T-cell (primary cell): ENCODE measurements around the gene VMP1. TPM values are rescaled to one million over a fixed set of nuclear protein-coding genes. Genes with fewer than 3 reads are reported as not detected.
A peak's percentile ranks its signal among the peaks of the same experiment; 100 is the strongest.
"Not testable (repeated sequence)": the region's sequence is repeated elsewhere in the genome, so short reads cannot be mapped to it uniquely, and the experiment has no call there.

Experiments used
- ATAC-seq, 4 experiments: fragments of 200-7000 bp in 3 of 4; fragments of 150-1000 bp in 1 of 4; cut with Tn5 transposase; replicated peaks in 1 of 4; 1 replicate in 3 of 4; 2 replicates in 1 of 4; pipeline ENCODE4 v1.10.0; 2021; ENCODE audit warnings: moderate library complexity in 3 of 4, mild to moderate bottlenecking in 2 of 4, moderate number of reproducible peaks in 1 of 4
- CTCF ChIA-PET, 2 donors: fragments of 300-600 bp; sonication (Branson Sonifier 250); formaldehyde crosslinking; loops; one replicate each; lab custom pipeline; 2022; ENCODE audit warnings: antibody characterized with exemption in 2 of 2; lab: Charles Lee
- POLR2A ChIA-PET, 2 donors: fragments of 300-600 bp; sonication (Branson Sonifier 250); formaldehyde crosslinking; loops; one replicate each; lab custom pipeline; 2022; ENCODE audit warnings: antibody characterized with exemption in 2 of 2; lab: Charles Lee
- DNase-seq, 35 experiments: peaks; one replicate each; pipeline versions ENCODE4 v3.0.0 to v3.0.0-alpha.2; 2013 to 2023
- H3K27ac ChIP-seq: one replicate; pipeline ENCODE4 v1.5.1; 2013; ENCODE audit warnings: low read length
- H3K27me3 ChIP-seq, 2 experiments: replicated peaks in 1 of 2; 1 replicate in 1 of 2; 2 replicates in 1 of 2; pipeline versions ENCODE4 v1.6.1 to v1.7.0; 2013; ENCODE audit warnings: low read length in 1 of 2, mixed read lengths in 1 of 2; ENCODE audit not compliant: control insufficient read depth in 2 of 2, insufficient read depth in 2 of 2; ENCODE audit errors: extremely low read depth in 1 of 2
- H3K36me3 ChIP-seq, 2 donors: 1 replicate in 1 of 2; 2 replicates in 1 of 2; pipeline versions ENCODE4 v1.6.1 to v1.7.0; 2013; ENCODE audit warnings: low read length in 1 of 2; ENCODE audit not compliant: control insufficient read depth in 2 of 2, insufficient read depth in 1 of 2; ENCODE audit errors: extremely low read depth in 1 of 2
- H3K4me1 ChIP-seq, 2 experiments: 1 replicate in 1 of 2; 2 replicates in 1 of 2; pipeline versions ENCODE4 v1.6.1 to v1.7.0; 2013; ENCODE audit warnings: low read length in 2 of 2, mixed read lengths in 1 of 2; ENCODE audit not compliant: insufficient read depth in 2 of 2, control insufficient read depth in 1 of 2; ENCODE audit errors: extremely low read depth in 1 of 2
- H3K4me3 ChIP-seq, 2 donors: 1 replicate in 1 of 2; 2 replicates in 1 of 2; pipeline versions ENCODE4 v1.5.1 to v1.7.0; 2013; ENCODE audit warnings: mild to moderate bottlenecking in 2 of 2, low read length in 1 of 2, moderate library complexity in 1 of 2; ENCODE audit not compliant: control insufficient read depth in 1 of 2; ENCODE audit errors: extremely low read depth in 1 of 2
- H3K9me3 ChIP-seq: 2 replicates; pipeline ENCODE4 v1.7.0; 2013
- H3K27ac Mint-ChIP-seq, 2 donors: one replicate each; pipeline ENCODE4 v1.8.0; 2020 to 2021; ENCODE audit warnings: mild to moderate bottlenecking in 2 of 2, mixed read lengths in 2 of 2
- H3K27me3 Mint-ChIP-seq, 2 donors: one replicate each; pipeline ENCODE4 v1.8.0; 2021 to 2022; ENCODE audit warnings: mixed read lengths in 2 of 2
- H3K36me3 Mint-ChIP-seq: one replicate; pipeline ENCODE4 v1.8.0; 2021; ENCODE audit warnings: mixed read lengths
- H3K4me1 Mint-ChIP-seq, 3 donors: one replicate each; pipeline ENCODE4 v1.8.0; 2020 to 2022; ENCODE audit warnings: mixed read lengths in 3 of 3, mild to moderate bottlenecking in 1 of 3
- H3K4me3 Mint-ChIP-seq, 3 donors: one replicate each; pipeline ENCODE4 v1.8.0; 2020 to 2022; ENCODE audit warnings: mild to moderate bottlenecking in 3 of 3, mixed read lengths in 3 of 3, moderate library complexity in 3 of 3
- H3K9me3 Mint-ChIP-seq, 3 donors: one replicate each; pipeline ENCODE4 v1.8.0; 2020 to 2022; ENCODE audit warnings: mixed read lengths in 3 of 3
- WGBS: methylation state at CpG from one replicate; pipeline ENCODE4 v1.1.5; 2013; ENCODE audit warnings: missing lambda C conversion rate; ENCODE audit not compliant: insufficient coverage; 5-methylcytosine and 5-hydroxymethylcytosine counted together
- total RNA-seq, 35 experiments: library from RNA in 6 of 35; stranded (reverse) in 6 of 35; fragments of 120-200 nt in 1 of 35; gene quantifications; one replicate each; pipeline versions ENCODE4 v1.2.1 to v1.2.4 and lab custom pipeline; 2013 to 2026

The VMP1 gene
- total RNA-seq, 5 donors from 2014 or later (not counting 1 experiment from before 2014, with no cell fraction given), result 93.7 to 104 (median 97.6) TPM

- no peak overlapping the region for H3K27ac ChIP-seq
- no peak overlapping the region for H3K4me3 ChIP-seq
- H3K4me3 Mint-ChIP-seq, result no peak overlapping the region
- ATAC-seq, result no peak
- no peaks in the 10 kb centered on the region for H3K4me1 ChIP-seq
- ChIA-PET CTCF (interaction anchor here in 1 of 2 donors (0.6 to 1.0 kb wide), 3 partner anchors 103 to 1089 kb away, joined by 3 to 5 read pairs (median 3); no protein-coding TSS in a partner anchor), POLR2A (interaction anchor here (0.6 to 0.7 kb wide), 4 partner anchors 12 to 100 kb away, joined by 3 to 10 read pairs (median 4); no protein-coding TSS in a partner anchor)
- peak overlapping the region; percentile 74 to 86 for H3K27ac Mint-ChIP-seq
- H3K36me3 Mint-ChIP-seq, result peaks cover 21% of the 10 kb centered on the region
- peaks cover 27 to 49% (median 48%) of the 10 kb centered on the region in 3 donors for H3K4me1 Mint-ChIP-seq
- H3K36me3 ChIP-seq, result peaks cover 0 to 4% of the 10 kb centered on the region in 2 donors
- DNase-seq, result no peak
- H3K9me3 ChIP-seq, result no peaks in the 10 kb centered on the region
- H3K9me3 Mint-ChIP-seq, result peaks cover 0 to 5% (median 4%) of the 10 kb centered on the region in 3 donors
- no peaks in the 10 kb centered on the region for H3K27me3 Mint-ChIP-seq
- H3K27me3 ChIP-seq, result no peaks in the 10 kb centered on the region
Measured at GRCh38 chr17:59757043-59757442, 49.6 kb downstream of the VMP1 start.

GRCh38 chr17:59757470-59757869 is 50.0 kb downstream of the VMP1 start:
- no peak for ATAC-seq
- Mint-ChIP-seq H3K27ac (no peak overlapping the region), H3K9me3 (peaks cover 0 to 5% (median 4%) of the 10 kb centered on the region in 3 donors), H3K4me1 (peaks cover 24 to 48% (median 48%) of the 10 kb centered on the region in 3 donors), H3K27me3 (no peaks in the 10 kb centered on the region), H3K36me3 (peaks cover 21% of the 10 kb centered on the region), H3K4me3 (no peak overlapping the region)
- no CpG with 5 or more reads among the region's 1 CpG for WGBS
- no peak for DNase-seq
- no peak overlapping the region for H3K27ac ChIP-seq
- H3K27me3 ChIP-seq, result no peaks in the 10 kb centered on the region
- H3K36me3 ChIP-seq, result peaks cover 0 to 4% of the 10 kb centered on the region in 2 donors
- ChIA-PET CTCF (interaction anchor here in 1 of 2 donors (0.6 to 1.0 kb wide), 3 partner anchors 102 to 1089 kb away, joined by 3 to 5 read pairs (median 3); no protein-coding TSS in a partner anchor), POLR2A (interaction anchor here (0.6 to 0.7 kb wide), 4 partner anchors 12 to 100 kb away, joined by 3 to 10 read pairs (median 4); no protein-coding TSS in a partner anchor)
- H3K9me3 ChIP-seq, result no peaks in the 10 kb centered on the region
- H3K4me1 ChIP-seq, result no peaks in the 10 kb centered on the region
- H3K4me3 ChIP-seq, result no peak overlapping the region

GRCh38 chr17:59757881-59758385 is 50.5 kb downstream of the VMP1 start:
- Mint-ChIP-seq H3K27me3 (no peaks in the 10 kb centered on the region), H3K4me1 (peaks cover 28 to 51% (median 51%) of the 10 kb centered on the region in 3 donors)
- POLR2A ChIA-PET, result interaction anchor here (0.6 to 0.7 kb wide), 3 partner anchors 32 to 99 kb away, joined by 3 to 10 read pairs (median 5); no protein-coding TSS in a partner anchor

GRCh38 chr17:59758998-59759651 is 51.7 kb downstream of the VMP1 start:
- H3K27me3 Mint-ChIP-seq, H3K9me3 ChIP-seq, H3K36me3 ChIP-seq, H3K4me1 ChIP-seq, ATAC-seq, POLR2A ChIA-PET, H3K4me3 ChIP-seq, H3K9me3 Mint-ChIP-seq, H3K27me3 ChIP-seq, H3K27ac Mint-ChIP-seq, H3K27ac ChIP-seq, H3K4me3 Mint-ChIP-seq, DNase-seq: not testable (repeated sequence)
- CTCF ChIA-PET, result interaction anchor here in 1 of 2 donors (0.6 to 1.2 kb wide), 6 partner anchors 25 to 133 kb away, joined by 3 to 5 read pairs (median 4); partner anchors contain the start of gene TUBD1
- Mint-ChIP-seq H3K4me1 (peaks cover 30 to 48% (median 46%) of the 10 kb centered on the region in 3 donors), H3K36me3 (peaks cover 21% of the 10 kb centered on the region)
- WGBS, result 83% methylated on average over 1 of the region's 4 CpGs

More at GRCh38 chr17:59757881-59758385, 50.5 kb downstream of the VMP1 start:
- H3K36me3 ChIP-seq, result peaks cover 0 to 4% of the 10 kb centered on the region in 2 donors
- H3K27ac Mint-ChIP-seq, result peak overlapping the region in 1 of 2 donors; percentile 59
- WGBS, result 100% methylated on average over 1 of the region's 2 CpGs
- H3K27ac ChIP-seq, result no peak overlapping the region
- peaks cover 0 to 5% (median 4%) of the 10 kb centered on the region in 3 donors for H3K9me3 Mint-ChIP-seq
- no peak for DNase-seq
- no peaks in the 10 kb centered on the region for H3K9me3 ChIP-seq
- H3K36me3 Mint-ChIP-seq, result peaks cover 21% of the 10 kb centered on the region
- no peak overlapping the region for H3K4me3 Mint-ChIP-seq
- ATAC-seq, result no peak
- H3K4me1 ChIP-seq, result no peaks in the 10 kb centered on the region
- H3K4me3 ChIP-seq, result no peak overlapping the region
- CTCF ChIA-PET, result interaction anchor here in 1 of 2 donors (0.6 to 1.0 kb wide), 3 partner anchors 102 to 1088 kb away, joined by 3 to 5 read pairs (median 3); no protein-coding TSS in a partner anchor
- no peaks in the 10 kb centered on the region for H3K27me3 ChIP-seq

- no peak overlapping the region for H3K4me3 ChIP-seq
- POLR2A ChIA-PET, result interaction anchor here (0.6 to 0.7 kb wide), 2 partner anchors 97 to 390 kb away, joined by 7 to 15 read pairs; no protein-coding TSS in a partner anchor
- peaks cover 0 to 6% of the 10 kb centered on the region in 2 donors for H3K36me3 ChIP-seq
- Mint-ChIP-seq H3K27me3 (no peaks in the 10 kb centered on the region), H3K4me3 (no peak overlapping the region), H3K36me3 (peaks cover 24% of the 10 kb centered on the region), H3K9me3 (peaks cover 0 to 5% (median 4%) of the 10 kb centered on the region in 3 donors), H3K4me1 (peaks cover 20 to 46% (median 40%) of the 10 kb centered on the region in 3 donors), H3K27ac (no peak overlapping the region)
- DNase-seq, result no peak
- no CpG with 5 or more reads among the region's 1 CpG for WGBS
- no peaks in the 10 kb centered on the region for H3K4me1 ChIP-seq
- CTCF ChIA-PET, result interaction anchor here in 1 of 2 donors (0.9 to 1.2 kb wide), 3 partner anchors 26 to 132 kb away, joined by 3 to 5 read pairs (median 4); partner anchors contain the start of gene TUBD1
- no peak for ATAC-seq
- no peak overlapping the region for H3K27ac ChIP-seq
- no peaks in the 10 kb centered on the region for H3K9me3 ChIP-seq
- H3K27me3 ChIP-seq, result no peaks in the 10 kb centered on the region
Measured at GRCh38 chr17:59760160-59760559, 52.7 kb downstream of the VMP1 start.
